Measurements from ENCODE around the gene PNMA8A.

DNA sequence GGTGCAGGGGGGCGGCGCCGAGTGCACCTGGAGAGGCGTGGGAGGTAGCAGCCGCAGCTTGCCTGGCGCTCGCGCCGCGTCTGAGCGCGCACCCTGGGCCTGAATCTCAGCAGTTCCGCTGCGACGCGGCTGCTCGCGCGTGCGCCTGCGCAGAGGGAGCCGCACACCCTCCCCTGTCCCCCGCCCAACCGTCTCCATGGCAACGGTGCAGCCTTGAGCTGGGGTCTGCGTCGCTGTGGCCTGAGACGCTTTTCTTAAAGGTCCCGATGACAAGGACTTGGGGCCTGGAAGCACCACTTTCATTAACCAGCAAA, 24.4 kb upstream of the PNMA8A start, which contains the start of gene PNMA8B:
- TF ChIP-seq POLR2A (IDR thresholded peaks at IDR 0.05; ENCODE audit: low read depth, low read length) = no peak
- TF ChIP-seq POLR2AphosphoS5 (IDR thresholded peaks at IDR 0.05; ENCODE audit: low read depth, low read length) = no peak
- no peak for TF ChIP-seq TAF1 (IDR thresholded peaks at IDR 0.05; ENCODE audit: borderline replicate concordance, low read depth, low read length)
